SU-DHL-6 (cell line): Measurements from ENCODE around the gene CEP350.
"Not testable (repeated sequence)": the region's sequence is repeated elsewhere in the genome, so short reads cannot be mapped to it uniquely, and the experiment has no call there.

Source experiments
- H2AFZ ChIP-seq: fragments of 200-600 bp; sonication (generic); 2 replicates; pipeline ENCODE4 v1.6.1; 2014; ENCODE audit warnings: low read depth, mild to moderate bottlenecking, moderate library complexity, mixed read lengths, antibody characterized with exemption, low read length; ENCODE audit not compliant: severe bottlenecking
- H3F3A ChIP-seq: fragments of 200-600 bp; shearing (Covaris generic); 2 replicates; pipeline ENCODE4 v1.6.0; 2016; ENCODE audit warnings: antibody characterized with exemption, mild to moderate bottlenecking; ENCODE audit not compliant: insufficient read depth
- H3K27ac ChIP-seq: fragments of 200-600 bp; sonication (generic); 2 replicates; pipeline ENCODE4 v1.5.1; 2016; ENCODE audit warnings: low read depth, mild to moderate bottlenecking, low read length, moderate library complexity, mixed read lengths
- H3K27me3 ChIP-seq: fragments of 200-600 bp; sonication (generic), shearing (Covaris generic); 2 replicates; pipeline ENCODE4 v1.6.0; 2014; ENCODE audit warnings: mild to moderate bottlenecking, low read length
- H3K36me3 ChIP-seq: fragments of 200-600 bp; sonication (generic); 2 replicates; pipeline ENCODE4 v1.6.1; 2014; ENCODE audit warnings: mild to moderate bottlenecking, low read length, mixed read lengths
- H3K4me2 ChIP-seq: fragments of 300-600, 200-600 bp; shearing (Covaris generic), sonication (generic); 2 replicates; pipeline ENCODE4 v1.6.0; 2014; ENCODE audit warnings: low read length, low read depth, mild to moderate bottlenecking; ENCODE audit not compliant: poor library complexity, severe bottlenecking
- H3K4me3 ChIP-seq: fragments of 200-600 bp; sonication (generic); 2 replicates; pipeline ENCODE4 v1.5.1; 2014; ENCODE audit warnings: antibody characterized with exemption, low read length, mild to moderate bottlenecking, mixed read lengths; ENCODE audit not compliant: insufficient read depth, poor library complexity, severe bottlenecking
- H3K79me2 ChIP-seq: fragments of 200-600 bp; sonication (generic); 2 replicates; pipeline ENCODE4 v1.6.1; 2014; ENCODE audit warnings: mild to moderate bottlenecking, low read length, moderate library complexity; ENCODE audit not compliant: insufficient read depth
- H3K9ac ChIP-seq: fragments of 200-600 bp; sonication (generic); 2 replicates; pipeline ENCODE4 v1.7.0; 2014; ENCODE audit warnings: mild to moderate bottlenecking, low read length
- H3K9me2 ChIP-seq: fragments of 200-600 bp; sonication (generic); replicated peaks from 2 replicates; pipeline ENCODE4 v1.6.1; 2014; ENCODE audit warnings: low read length; ENCODE audit not compliant: insufficient read depth
- H3K9me3 ChIP-seq: fragments of 200-600 bp; sonication (generic); 2 replicates; pipeline ENCODE4 v1.6.1; 2014; ENCODE audit warnings: low read length, mixed read lengths; ENCODE audit not compliant: insufficient read depth
- H4K20me1 ChIP-seq: fragments of 200-600 bp; sonication (generic); 2 replicates; pipeline ENCODE4 v1.6.1; 2014; ENCODE audit warnings: low read depth, mild to moderate bottlenecking, antibody characterized with exemption, low read length, moderate library complexity, mixed read lengths
- CTCF ChIP-seq: fragments of 200-600 bp; sonication (generic); IDR thresholded peaks from one replicate; pipeline ENCODE4 v1.5.1; 2017; ENCODE audit warnings: antibody characterized with exemption, mild to moderate bottlenecking, low read length, moderate library complexity; ENCODE audit not compliant: insufficient read depth, poor library complexity, severe bottlenecking
- EZH2phosphoT487 ChIP-seq: fragments of 200-600 bp; sonication (generic), shearing (Covaris generic); conservative IDR thresholded peaks from 2 replicates; pipeline ENCODE4 v1.6.1; 2018; ENCODE audit warnings: mild to moderate bottlenecking, antibody characterized with exemption, low read length, moderate library complexity, mixed read lengths

The CEP350 gene

GRCh38 chr1:180130651-180131050 lies 176.0 kb downstream of the CEP350 start:
- H3K9me3 ChIP-seq: no peaks in the 10 kb centered on the region
- H3F3A ChIP-seq: no peaks in the 10 kb centered on the region
- no peaks in the 10 kb centered on the region for H3K27me3 ChIP-seq
- no peaks in the 10 kb centered on the region for H4K20me1 ChIP-seq
- no peak overlapping the region for H3K9ac ChIP-seq
- H3K36me3 ChIP-seq: no peaks in the 10 kb centered on the region
- no peak overlapping the region for H3K4me2 ChIP-seq
- TF ChIP-seq CTCF (no peak), EZH2phosphoT487 (no peak)
- no peaks in the 10 kb centered on the region for H3K9me2 ChIP-seq
- H3K4me3 ChIP-seq: no peak overlapping the region
- no peak overlapping the region for H3K27ac ChIP-seq
- H3K79me2 ChIP-seq: no peaks in the 10 kb centered on the region
- H2AFZ ChIP-seq: no peak overlapping the region

DNA sequence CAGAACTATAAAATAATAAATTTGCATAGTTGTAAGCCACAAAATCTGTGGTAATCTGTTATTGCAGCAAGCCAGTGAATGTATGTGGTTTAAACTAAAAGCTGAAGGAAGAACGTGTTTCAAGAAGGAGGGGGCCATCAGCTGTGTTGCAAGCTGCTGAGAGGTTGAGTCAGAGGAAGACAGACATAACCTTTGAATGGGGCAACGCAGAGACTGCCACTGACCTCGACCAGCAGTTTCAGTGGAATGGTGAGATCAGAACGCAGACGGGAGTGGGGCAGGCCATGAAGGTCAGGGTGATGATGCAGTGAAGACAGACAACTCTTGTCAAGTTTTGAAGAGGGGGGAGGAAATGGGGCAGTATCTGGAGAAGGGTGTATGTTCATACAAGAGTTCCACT lies 176.9 kb downstream of the CEP350 start:
- Histone ChIP-seq H3K36me3 (no peaks in the 10 kb centered on the region), H3K27ac (no peak overlapping the region), H3K79me2 (no peaks in the 10 kb centered on the region), H3K9ac (no peak overlapping the region), H3K27me3 (no peaks in the 10 kb centered on the region), H3K9me2 (no peaks in the 10 kb centered on the region), H3K9me3 (no peaks in the 10 kb centered on the region), H2AFZ (no peak overlapping the region), H3F3A (no peaks in the 10 kb centered on the region), H4K20me1 (no peaks in the 10 kb centered on the region), H3K4me2 (no peak overlapping the region), H3K4me3 (no peak overlapping the region)
- TF ChIP-seq EZH2phosphoT487 (no peak), CTCF (no peak)

DNA sequence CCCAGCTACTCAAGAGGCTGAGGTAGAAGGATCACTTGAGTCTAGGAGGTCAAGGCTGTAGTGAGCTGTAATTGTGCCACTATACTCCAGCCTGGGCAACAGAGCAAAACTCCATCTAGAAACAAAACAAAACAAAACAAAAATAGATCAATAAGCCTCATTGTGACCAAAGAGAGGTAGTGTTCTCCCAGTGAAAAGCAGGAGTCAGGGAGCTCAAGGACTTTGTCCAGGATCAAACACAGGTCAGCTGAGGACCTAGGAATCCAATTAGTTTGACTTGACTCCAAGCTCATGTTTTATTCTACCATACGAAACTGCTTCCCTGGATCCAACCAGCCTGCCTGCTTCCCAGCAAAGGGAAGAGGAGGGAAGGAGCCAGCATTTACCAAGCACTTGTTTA lies 178.6 kb downstream of the CEP350 start:
- Histone ChIP-seq H2AFZ (no peak overlapping the region), H3F3A (no peaks in the 10 kb centered on the region), H3K36me3 (no peaks in the 10 kb centered on the region), H3K4me2 (no peak overlapping the region), H4K20me1 (no peaks in the 10 kb centered on the region), H3K27me3 (no peaks in the 10 kb centered on the region), H3K27ac (no peak overlapping the region), H3K9me2 (no peaks in the 10 kb centered on the region), H3K79me2 (no peaks in the 10 kb centered on the region), H3K9me3 (no peaks in the 10 kb centered on the region), H3K9ac (no peak overlapping the region), H3K4me3 (no peak overlapping the region)
- TF ChIP-seq CTCF (no peak), EZH2phosphoT487 (no peak)

- H3K4me3 ChIP-seq, H3K36me3 ChIP-seq, H3K9ac ChIP-seq, H3K27me3 ChIP-seq, H4K20me1 ChIP-seq, H3K79me2 ChIP-seq, H3K9me2 ChIP-seq, H3F3A ChIP-seq, H3K4me2 ChIP-seq, H3K27ac ChIP-seq, H3K9me3 ChIP-seq, H2AFZ ChIP-seq: not testable (repeated sequence)
Measured at GRCh38 chr1:180133688-180134087, 179.1 kb downstream of the CEP350 start.
